ENCODE measurements around the gene FCER1G. TPM values are rescaled to one million over a fixed set of nuclear protein-coding genes. Genes with fewer than 3 reads are reported as not detected.

Gene FCER1G
- total and polyA plus RNA-seq, 2 experiments from 2014 or later = 4.3 to 4.8 TPM

DNA sequence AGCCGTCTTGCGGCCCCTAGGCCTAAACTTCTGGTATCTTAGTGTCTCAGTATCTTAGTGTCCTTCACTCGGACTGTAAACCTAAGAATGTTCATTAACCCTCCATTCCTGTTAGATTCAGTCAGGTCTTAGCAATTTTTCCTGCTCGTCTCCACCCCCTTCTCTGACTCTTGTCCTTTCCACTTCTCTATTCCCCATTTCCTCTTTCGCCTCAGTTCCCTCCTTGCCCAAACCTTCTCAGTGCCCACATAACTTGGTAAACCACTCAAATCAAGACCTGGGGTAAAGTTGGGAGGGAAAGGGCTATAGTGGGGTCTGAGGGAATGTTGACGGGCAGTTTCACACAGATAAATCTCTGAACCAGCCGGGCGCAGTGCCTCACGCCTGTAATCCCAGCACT is 726 bp upstream of the FCER1G start:
- H3K4me2 ChIP-seq = no peak overlapping the region
- H3K79me2 ChIP-seq = peaks cover 14% of the 10 kb centered on the region
- no peaks in the 10 kb centered on the region for H3K9me3 ChIP-seq (ENCODE audit: low read depth)
- no peaks in the 10 kb centered on the region for H3K27me3 ChIP-seq
- no peak overlapping the region for H3K27ac ChIP-seq
- peaks cover 31% of the 10 kb centered on the region for H3K4me1 ChIP-seq (ENCODE audit: insufficient read depth)
- H3K4me3 ChIP-seq = no peak overlapping the region
- H3K9me2 ChIP-seq (replicated peaks; ENCODE audit: insufficient read depth) = no peaks in the 10 kb centered on the region
- H2AFZ ChIP-seq = no peak overlapping the region
- TF ChIP-seq EZH2phosphoT487 (IDR thresholded peaks at IDR 0.05; ENCODE audit: low read depth, severe bottlenecking, unreplicated experiment) = no peak
- no peak for TF ChIP-seq EZH2 (IDR thresholded peaks at IDR 0.05; ENCODE audit: borderline replicate concordance)
- TF ChIP-seq, protein P1, sequence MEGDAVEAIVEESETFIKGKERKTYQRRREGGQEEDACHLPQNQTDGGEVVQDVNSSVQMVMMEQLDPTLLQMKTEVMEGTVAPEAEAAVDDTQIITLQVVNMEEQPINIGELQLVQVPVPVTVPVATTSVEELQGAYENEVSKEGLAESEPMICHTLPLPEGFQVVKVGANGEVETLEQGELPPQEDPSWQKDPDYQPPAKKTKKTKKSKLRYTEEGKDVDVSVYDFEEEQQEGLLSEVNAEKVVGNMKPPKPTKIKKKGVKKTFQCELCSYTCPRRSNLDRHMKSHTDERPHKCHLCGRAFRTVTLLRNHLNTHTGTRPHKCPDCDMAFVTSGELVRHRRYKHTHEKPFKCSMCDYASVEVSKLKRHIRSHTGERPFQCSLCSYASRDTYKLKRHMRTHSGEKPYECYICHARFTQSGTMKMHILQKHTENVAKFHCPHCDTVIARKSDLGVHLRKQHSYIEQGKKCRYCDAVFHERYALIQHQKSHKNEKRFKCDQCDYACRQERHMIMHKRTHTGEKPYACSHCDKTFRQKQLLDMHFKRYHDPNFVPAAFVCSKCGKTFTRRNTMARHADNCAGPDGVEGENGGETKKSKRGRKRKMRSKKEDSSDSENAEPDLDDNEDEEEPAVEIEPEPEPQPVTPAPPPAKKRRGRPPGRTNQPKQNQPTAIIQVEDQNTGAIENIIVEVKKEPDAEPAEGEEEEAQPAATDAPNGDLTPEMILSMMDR (IDR thresholded peaks at IDR 0.05; ENCODE audit: poor library complexity) = no peak
- H3K36me3 ChIP-seq (replicated peaks; ENCODE audit: insufficient read depth, low read depth) = peaks cover 10% of the 10 kb centered on the region
- no peak for DNase-seq (ENCODE audit: low spot score)
- WGBS (ENCODE audit: low lambda C conversion rate, missing lambda C conversion rate) = 95% methylated on average over 9 of the region's 9 CpGs
- H4K20me1 ChIP-seq (ENCODE audit: insufficient read depth, poor library complexity, severe bottlenecking) = no peaks in the 10 kb centered on the region

DNA sequence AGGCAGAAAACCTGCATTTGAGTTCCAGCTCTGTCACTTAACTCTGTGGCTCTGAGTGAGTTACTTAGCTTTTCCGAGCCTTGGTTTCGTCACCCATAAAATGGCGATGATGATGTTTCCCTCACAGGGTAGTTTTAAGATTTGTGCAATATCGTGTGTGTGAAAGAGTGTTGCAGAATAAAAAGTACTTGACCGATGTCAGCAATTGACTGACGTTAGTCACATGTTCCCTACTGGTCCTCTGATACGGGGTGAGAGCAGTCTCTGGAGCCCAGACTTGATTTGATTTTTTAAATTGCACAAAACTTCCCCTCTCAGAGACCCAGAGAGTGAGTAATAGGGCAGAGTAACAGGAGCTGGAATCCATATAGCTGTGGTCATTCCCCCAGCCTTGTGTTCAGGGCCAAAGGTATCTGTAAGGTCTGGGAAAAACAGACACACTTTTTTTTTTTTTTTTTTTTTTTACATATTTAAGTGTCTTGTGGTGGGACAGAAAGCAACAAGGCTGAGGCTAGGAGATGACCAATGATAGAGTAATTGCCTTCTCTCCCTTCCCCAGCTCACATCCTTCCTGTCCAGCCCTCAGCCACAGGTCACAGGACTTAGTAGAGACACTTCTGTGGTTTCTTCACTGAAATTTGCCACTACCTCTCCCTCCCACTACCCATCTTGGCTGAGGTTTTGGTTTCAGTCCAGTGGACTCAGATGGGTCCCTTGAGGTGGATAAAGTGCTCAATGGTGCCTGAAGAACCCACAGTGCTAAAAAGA is 2.0 kb downstream of the FCER1G start:
- H3K4me1 ChIP-seq (ENCODE audit: insufficient read depth) = peaks cover 27% of the 10 kb centered on the region
- H3K4me3 ChIP-seq = no peak overlapping the region
- H3K9me3 ChIP-seq (ENCODE audit: low read depth) = no peaks in the 10 kb centered on the region
- peak overlapping the region; percentile 93 for H3K27ac ChIP-seq
- no peaks in the 10 kb centered on the region for H4K20me1 ChIP-seq (ENCODE audit: insufficient read depth, poor library complexity, severe bottlenecking)
- 63% methylated on average over 7 of the region's 7 CpGs for WGBS (ENCODE audit: low lambda C conversion rate, missing lambda C conversion rate)
- no peaks in the 10 kb centered on the region for H3K27me3 ChIP-seq
- H2AFZ ChIP-seq = peak overlapping the region; percentile 15
- no peak for DNase-seq (ENCODE audit: low spot score)
- H3K9me2 ChIP-seq (replicated peaks; ENCODE audit: insufficient read depth) = no peaks in the 10 kb centered on the region
- H3K79me2 ChIP-seq = no peaks in the 10 kb centered on the region
- no peak for TF ChIP-seq EZH2phosphoT487 (IDR thresholded peaks at IDR 0.05; ENCODE audit: low read depth, severe bottlenecking, unreplicated experiment)
- TF ChIP-seq, protein P1 (IDR thresholded peaks at IDR 0.05; ENCODE audit: poor library complexity) = no peak
- no peak for TF ChIP-seq EZH2 (IDR thresholded peaks at IDR 0.05; ENCODE audit: borderline replicate concordance)
- H3K4me2 ChIP-seq = peak overlapping the region; percentile 33
- peaks cover 7% of the 10 kb centered on the region for H3K36me3 ChIP-seq (replicated peaks; ENCODE audit: insufficient read depth, low read depth)

DNA sequence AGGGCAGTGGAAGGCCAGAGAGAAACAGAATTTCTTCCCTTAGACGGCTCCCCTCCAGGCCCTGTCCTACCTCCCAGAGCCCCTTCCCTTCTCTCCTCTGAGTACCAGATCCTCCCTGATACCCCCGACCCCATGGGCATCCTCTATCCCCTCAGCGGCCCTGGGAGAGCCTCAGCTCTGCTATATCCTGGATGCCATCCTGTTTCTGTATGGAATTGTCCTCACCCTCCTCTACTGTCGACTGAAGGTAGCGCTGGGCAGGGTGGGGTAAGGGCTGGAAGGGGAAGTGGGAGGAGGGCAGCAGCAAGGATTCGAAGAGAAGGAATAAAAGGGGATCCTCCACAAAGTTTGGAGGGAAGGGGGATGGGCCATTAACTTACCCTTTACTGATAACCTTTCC is 2.7 kb downstream of the FCER1G start:
- Histone ChIP-seq H2AFZ (no peak overlapping the region), H3K36me3 (replicated peaks; ENCODE audit: insufficient read depth, low read depth) (peaks cover 7% of the 10 kb centered on the region), H3K4me3 (no peak overlapping the region), H3K79me2 (no peaks in the 10 kb centered on the region), H3K9me3 (ENCODE audit: low read depth) (no peaks in the 10 kb centered on the region), H3K27ac (peak overlapping the region; percentile 93), H3K9me2 (replicated peaks; ENCODE audit: insufficient read depth) (no peaks in the 10 kb centered on the region), H3K27me3 (no peaks in the 10 kb centered on the region), H3K4me1 (ENCODE audit: insufficient read depth) (peaks cover 27% of the 10 kb centered on the region), H4K20me1 (ENCODE audit: insufficient read depth, poor library complexity, severe bottlenecking) (no peaks in the 10 kb centered on the region), H3K4me2 (no peak overlapping the region)
- WGBS (ENCODE audit: low lambda C conversion rate, missing lambda C conversion rate) = 78% methylated on average over 6 of the region's 6 CpGs
- no peak for DNase-seq (ENCODE audit: low spot score)
- TF ChIP-seq EZH2 (IDR thresholded peaks at IDR 0.05; ENCODE audit: borderline replicate concordance) (no peak), EZH2phosphoT487 (IDR thresholded peaks at IDR 0.05; ENCODE audit: low read depth, severe bottlenecking, unreplicated experiment) (no peak)
- TF ChIP-seq, protein P1 (IDR thresholded peaks at IDR 0.05; ENCODE audit: poor library complexity) = no peak

Measured in hepatocyte (in vitro differentiated cells).